ENCODE data around the gene PTPRE.
"Not testable (repeated sequence)": the region's sequence is repeated elsewhere in the genome, so short reads cannot be mapped to it uniquely, and the experiment has no call there.

Gene PTPRE

GRCh38 chr10:127986531-127987466 lies 79.9 kb downstream of the PTPRE start:
- DNase-seq: no peak

GRCh38 chr10:127987467-127988380 lies 80.8 kb downstream of the PTPRE start:
- no peak for DNase-seq

DNA sequence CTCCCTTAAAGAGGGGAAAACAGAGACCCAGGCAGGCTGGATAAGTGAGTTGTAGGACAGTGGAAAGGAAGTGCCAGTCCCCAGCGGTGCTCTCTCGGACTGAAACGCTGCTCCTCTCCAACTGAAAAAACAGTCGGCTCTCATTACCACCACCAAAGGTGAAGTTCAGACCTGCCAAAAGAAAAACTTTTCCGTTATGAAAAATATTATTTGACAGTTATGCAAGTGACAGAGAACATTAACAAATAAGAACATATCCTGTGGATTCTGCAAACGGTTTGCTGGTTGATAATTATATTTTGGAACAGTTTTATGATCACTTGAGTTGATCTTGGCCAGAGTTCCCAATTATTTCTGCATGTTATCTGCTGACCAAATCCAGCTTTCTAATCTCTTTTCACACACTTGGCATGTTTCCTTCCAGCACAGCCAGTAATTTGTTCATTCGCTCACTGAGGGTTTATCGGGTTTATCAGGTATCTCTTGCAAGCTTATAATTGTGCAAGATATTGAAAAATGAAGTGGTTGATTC lies 82.6 kb downstream of the PTPRE start:
- DNase-seq: no peak

GRCh38 chr10:127990132-127990788 lies 83.4 kb downstream of the PTPRE start:
- DNase-seq: not testable (repeated sequence)

GRCh38 chr10:127990846-127991542 lies 84.1 kb downstream of the PTPRE start:
- DNase-seq: no peak

GRCh38 chr10:127991543-127992255 lies 84.8 kb downstream of the PTPRE start:
- DNase-seq: no peak

GRCh38 chr10:127992376-127992775 lies 85.5 kb downstream of the PTPRE start:
- no peak for DNase-seq

- DNase-seq: no peak
Observed at GRCh38 chr10:127993056-127993690, 86.3 kb downstream of the PTPRE start.

DNA sequence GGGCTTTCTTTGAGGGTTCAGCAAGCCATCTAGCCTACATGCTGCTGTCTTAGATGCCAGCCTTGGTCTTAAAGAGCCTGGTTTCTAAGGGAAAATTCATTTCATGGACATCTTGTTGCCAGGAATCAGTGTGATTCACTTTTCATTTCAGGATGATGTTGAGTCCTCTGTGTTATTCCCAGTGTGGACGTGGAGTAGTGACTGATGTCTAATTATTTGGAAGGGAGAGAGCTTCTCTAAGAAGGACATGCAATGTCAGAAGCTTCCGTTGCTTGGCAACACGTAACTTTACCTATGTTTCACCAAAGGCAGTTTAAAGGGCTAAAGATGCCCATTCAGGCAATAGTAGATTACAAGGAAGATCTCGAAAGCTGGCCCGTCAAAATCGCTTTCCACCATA lies 89.0 kb downstream of the PTPRE start:
- no peak for DNase-seq

- DNase-seq: no peak
Observed at GRCh38 chr10:127996586-127996985, 89.7 kb downstream of the PTPRE start.

- no peak for DNase-seq
Observed at GRCh38 chr10:127997271-127997670, 90.4 kb downstream of the PTPRE start.

DNA sequence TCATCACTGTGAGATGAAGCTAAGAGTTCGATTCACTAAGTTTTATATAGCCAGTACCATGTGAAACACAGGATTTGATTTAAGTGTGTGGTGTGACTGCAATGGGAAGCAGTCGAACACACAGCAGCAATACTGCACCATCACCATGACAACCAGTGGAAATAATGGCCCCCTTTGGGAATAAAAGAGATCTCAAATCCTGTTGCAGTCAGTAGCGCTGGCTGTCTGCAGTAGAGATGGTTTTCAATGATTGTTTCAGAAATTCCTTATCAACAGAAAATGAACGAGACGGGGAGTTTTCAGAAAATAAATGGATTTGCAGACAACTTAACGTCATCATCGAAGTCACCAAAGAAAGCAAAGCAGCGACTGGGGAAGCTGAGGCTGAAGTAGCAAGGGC lies 91.0 kb downstream of the PTPRE start:
- DNase-seq: no peak

DNA sequence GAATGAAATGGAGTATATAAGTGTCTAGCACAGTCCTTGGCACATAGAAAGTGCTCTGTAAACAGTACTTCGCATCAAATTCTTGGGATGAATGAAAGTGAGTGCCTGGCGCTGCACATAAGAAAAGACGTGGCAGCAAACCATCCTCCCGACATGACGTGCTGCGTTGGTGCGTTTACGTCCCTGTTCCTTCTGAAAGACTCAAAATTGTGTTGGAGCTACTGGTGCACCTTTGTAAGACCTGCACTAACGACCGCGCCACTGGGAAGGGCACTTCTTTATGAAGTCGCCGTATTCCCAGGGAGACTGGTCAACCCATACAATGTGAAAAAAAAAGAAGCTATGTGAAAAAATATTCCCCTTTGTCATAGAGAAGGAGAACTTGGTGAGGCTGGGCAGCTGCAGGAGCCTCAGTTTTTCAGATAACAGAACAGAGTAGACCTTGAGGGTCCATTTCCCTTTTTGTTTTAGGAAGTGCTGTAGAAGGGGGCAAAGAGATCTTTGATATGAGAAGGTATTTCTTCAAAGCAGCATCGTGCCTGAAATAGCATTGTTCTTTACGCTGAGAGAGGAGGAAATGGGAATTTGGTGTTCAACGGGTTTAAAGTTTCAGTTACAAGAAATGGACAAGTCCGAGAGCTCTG lies 91.7 kb downstream of the PTPRE start:
- no peak for DNase-seq

- no peak for DNase-seq
Observed at GRCh38 chr10:127999297-128000129, 92.6 kb downstream of the PTPRE start.

DNA sequence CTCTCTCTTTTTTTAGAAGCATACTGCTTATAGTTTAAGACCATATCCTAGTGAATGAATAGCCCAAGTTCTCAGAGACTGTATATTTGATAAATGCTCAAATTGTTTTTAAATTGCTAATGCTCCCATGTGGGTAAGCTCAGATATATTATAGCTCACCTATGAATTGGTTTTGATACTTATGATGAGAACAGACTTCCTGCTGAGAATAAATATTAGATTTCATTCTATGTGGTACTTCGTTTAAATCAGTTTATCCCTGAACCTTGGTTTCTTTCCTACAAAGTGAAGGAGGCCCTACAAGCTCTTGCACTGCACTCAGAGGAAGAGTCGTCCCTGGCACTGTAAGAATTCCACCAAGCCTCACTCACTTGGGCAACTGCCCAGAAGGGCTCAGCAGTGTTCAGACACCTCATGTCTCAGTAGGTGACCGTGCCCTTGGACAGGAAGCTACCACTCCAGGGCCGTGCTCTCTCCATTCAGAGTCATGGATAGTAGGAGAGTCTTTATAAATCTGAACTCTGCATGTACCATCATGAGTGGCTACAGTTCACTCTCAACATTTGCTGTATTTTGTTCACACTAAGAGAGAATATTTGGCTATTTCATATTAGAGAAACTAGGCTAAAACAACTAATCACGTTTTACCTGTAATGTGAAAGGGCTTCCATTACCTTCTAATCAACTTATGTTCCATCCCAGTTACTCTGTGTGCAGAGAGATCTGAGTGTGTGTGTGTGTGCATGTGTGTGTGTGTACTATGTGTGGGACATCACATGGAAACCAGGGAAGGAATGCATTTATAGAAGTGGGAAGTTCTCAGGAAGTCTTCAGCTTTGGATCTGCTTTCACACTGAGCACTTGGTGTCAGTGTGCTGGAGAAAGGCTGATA lies 93.8 kb downstream of the PTPRE start:
- DNase-seq: no peak

DNA sequence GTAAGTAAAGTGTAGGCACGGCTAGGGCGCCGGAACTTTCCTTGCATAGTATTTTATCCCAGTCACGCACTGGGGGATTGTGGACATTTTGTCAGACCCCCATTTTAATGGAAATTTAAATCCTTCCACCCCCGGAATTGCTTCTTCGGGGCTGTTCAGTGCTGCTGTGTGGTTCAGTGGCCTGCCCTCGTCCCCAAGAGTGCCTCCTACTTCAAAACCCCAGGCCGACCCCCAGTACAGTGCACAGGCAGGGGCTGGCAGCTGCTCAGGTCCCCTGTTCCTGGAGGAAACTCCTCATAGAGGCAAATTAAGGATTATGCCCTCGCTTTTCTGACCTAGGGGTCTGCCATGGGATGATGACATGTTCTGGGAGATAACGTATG lies 94.5 kb downstream of the PTPRE start:
- no peak for DNase-seq

DNA sequence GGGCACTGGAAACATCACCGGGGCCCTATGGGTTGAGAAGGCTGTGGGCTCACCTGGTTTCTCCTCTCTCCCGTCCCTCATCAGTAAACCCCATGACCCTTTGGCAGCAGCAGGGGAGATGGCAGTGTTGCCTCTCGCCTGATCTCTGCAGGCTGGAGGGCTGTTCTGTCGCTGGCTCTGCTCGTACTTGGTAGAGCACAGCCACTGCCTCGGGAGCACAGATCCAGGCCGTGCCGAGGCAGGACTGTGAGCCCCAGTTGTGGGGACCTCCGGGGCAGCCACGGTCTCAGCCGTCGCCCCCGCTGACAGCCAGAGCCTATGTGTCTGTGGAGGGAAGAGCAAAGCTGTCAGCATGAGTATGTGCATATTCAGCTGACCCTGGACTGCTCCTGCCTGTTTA lies 94.9 kb downstream of the PTPRE start:
- DNase-seq: no peak

DNA sequence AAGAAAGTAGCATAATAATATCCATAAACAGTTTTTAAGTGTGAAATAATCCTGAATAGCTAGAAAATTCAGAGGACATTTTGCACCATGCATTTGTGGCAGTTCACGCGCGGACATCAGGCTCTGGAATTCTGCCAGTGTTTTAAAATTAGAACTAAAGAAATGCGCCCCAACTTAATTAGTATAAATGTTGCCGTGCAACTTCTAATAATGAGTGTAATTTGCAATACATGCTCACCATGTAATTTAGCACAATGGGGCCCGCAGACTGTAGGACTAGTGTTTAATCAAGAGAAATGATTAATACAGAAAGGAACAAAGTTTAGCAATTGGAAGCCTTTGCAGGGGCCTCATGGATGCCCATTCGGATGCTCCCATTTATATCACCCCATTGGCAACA lies 96.6 kb downstream of the PTPRE start:
- no peak for DNase-seq

All from effector CD8-positive, alpha-beta T cell (primary cell).